Upper lobe of left lung (tissue), 6 donors: ENCODE measurements around the gene NOS1. TPM values are rescaled to one million over a fixed set of nuclear protein-coding genes. Genes with fewer than 3 reads are reported as not detected.
"Not testable (repeated sequence)": the region's sequence is repeated elsewhere in the genome, so short reads cannot be mapped to it uniquely, and the experiment has no call there.

ENCODE experiments used
- ATAC-seq, 2 donors: fragments of 200-7000 bp; cut with Tn5 transposase; one replicate each; pipeline ENCODE4 v1.9.1; 2022; ENCODE audit warnings: mild to moderate bottlenecking in 2 of 2, moderate library complexity in 2 of 2; ENCODE audit not compliant: low FRiP score in 2 of 2
- DNase-seq, 2 donors: peaks; one replicate each; pipeline ENCODE4 v3.0.0-alpha.2; 2019 to 2020
- H3K27ac ChIP-seq, 4 donors: fragments of 200-600 bp; sonication (generic); one replicate each; pipeline ENCODE4 v1.5.1; 2016 to 2019
- H3K27me3 ChIP-seq, 4 donors: fragments of 200-600 bp; sonication (generic); one replicate each; pipeline ENCODE4 v1.5.1; 2017 to 2019
- H3K36me3 ChIP-seq, 4 donors: fragments of 200-600 bp; sonication (generic); one replicate each; pipeline ENCODE4 v1.5.1; 2016 to 2019
- H3K4me1 ChIP-seq, 4 donors: fragments of 200-600 bp; sonication (generic); one replicate each; pipeline ENCODE4 v1.5.1; 2018 to 2019
- H3K4me3 ChIP-seq, 4 donors: fragments of 200-600 bp; sonication (generic); one replicate each; pipeline ENCODE4 v1.5.1; 2017 to 2019; ENCODE audit warnings: mild to moderate bottlenecking in 2 of 4, moderate library complexity in 1 of 4
- H3K9me3 ChIP-seq, 4 donors: fragments of 200-600 bp; sonication (generic); one replicate each; pipeline ENCODE4 v1.5.1; 2018 to 2019
- CTCF ChIP-seq, 6 experiments: fragments of 450-650 bp in 4 of 6; fragments of 200-600 bp in 2 of 6; sonication (generic) in 2 of 6; IDR thresholded peaks; one replicate each; pipeline ENCODE4 v1.5.1; 2016 to 2019; ENCODE audit warnings: antibody characterized with exemption in 6 of 6
- EP300 ChIP-seq, 4 donors: sonication (generic); formaldehyde crosslinking; IDR thresholded peaks; one replicate each; pipeline ENCODE4 v1.5.1; 2017; ENCODE audit warnings: antibody characterized with exemption in 4 of 4, control low read depth in 2 of 4
- POLR2A ChIP-seq, 4 donors: fragments of 450-650 bp; IDR thresholded peaks; one replicate each; pipeline ENCODE4 v1.5.1; 2016 to 2017; ENCODE audit warnings: antibody characterized with exemption in 4 of 4, mild to moderate bottlenecking in 2 of 4
- POLR2AphosphoS5 ChIP-seq, 2 donors: sonication (generic); formaldehyde crosslinking; IDR thresholded peaks; one replicate each; pipeline ENCODE4 v1.5.1; 2017; ENCODE audit warnings: antibody characterized with exemption in 2 of 2
- WGBS, 2 donors: methylation state at CpG; one replicate each; pipeline ENCODE4 v1.1.5; 2017 to 2018; 5-methylcytosine and 5-hydroxymethylcytosine counted together
- total RNA-seq, 6 donors: library from RNA; depleted of rRNA in 4 of 6; stranded (reverse); fragments of >200 nt in 4 of 6; gene quantifications; one replicate each; pipeline versions ENCODE4 v1.1.0 to v1.2.1, GENCODE V29; 2016 to 2021
- donor health status: DM: no; HTN: no; CAD: no; lungs with moderate emphysema.
- donor health status: DM: no; HTN: yes; CAD: no; lungs with severe emphysema.

Gene NOS1
- total RNA-seq, 6 donors from 2014 or later, result 0.39 to 4.4 (median 2.4) TPM

GRCh38 chr12:117207675-117208074 lies 153.8 kb downstream of the NOS1 start:
- Histone ChIP-seq H3K4me3 (no peak overlapping the region), H3K36me3 (no peaks in the 10 kb centered on the region), H3K27ac (no peak overlapping the region), H3K9me3 (no peaks in the 10 kb centered on the region), H3K27me3 (no peaks in the 10 kb centered on the region), H3K4me1 (peaks cover 0 to 1% (median 0%) of the 10 kb centered on the region in 4 donors)
- WGBS, 2 donors, result 26 to 66% methylated on average over 2 of the region's 2 CpGs
- ATAC-seq (no peak), DNase-seq (no peak)
- no peak for TF ChIP-seq EP300 (IDR thresholded peaks at IDR 0.05)
- no peak for TF ChIP-seq POLR2A (IDR thresholded peaks at IDR 0.05)
- no peak for TF ChIP-seq POLR2AphosphoS5 (IDR thresholded peaks at IDR 0.05)

GRCh38 chr12:117202556-117202955 lies 158.9 kb downstream of the NOS1 start:
- Histone ChIP-seq H3K27me3 (no peaks in the 10 kb centered on the region), H3K9me3 (no peaks in the 10 kb centered on the region), H3K36me3 (no peaks in the 10 kb centered on the region), H3K4me3 (no peak overlapping the region), H3K4me1 (no peaks in the 10 kb centered on the region), H3K27ac (no peak overlapping the region)
- no peak for DNase-seq
- 83 to 87% methylated on average over 9 of the region's 9 CpGs for WGBS, 2 donors
- TF ChIP-seq POLR2A (IDR thresholded peaks at IDR 0.05) (no peak), CTCF (IDR thresholded peaks at IDR 0.05) (no peak), POLR2AphosphoS5 (IDR thresholded peaks at IDR 0.05) (no peak), EP300 (IDR thresholded peaks at IDR 0.05) (no peak)
- ATAC-seq, result no peak

GRCh38 chr12:117202033-117202432 lies 159.4 kb downstream of the NOS1 start:
- Histone ChIP-seq H3K4me1 (no peaks in the 10 kb centered on the region), H3K9me3 (no peaks in the 10 kb centered on the region), H3K27me3 (no peaks in the 10 kb centered on the region), H3K4me3 (no peak overlapping the region), H3K36me3 (no peaks in the 10 kb centered on the region), H3K27ac (no peak overlapping the region)
- ATAC-seq (no peak), DNase-seq (peak in 1 of 2 donors; percentile 3)
- WGBS, 2 donors, result 89 to 93% methylated on average over 9 of the region's 9 CpGs
- TF ChIP-seq EP300 (IDR thresholded peaks at IDR 0.05), result no peak
- TF ChIP-seq POLR2AphosphoS5 (IDR thresholded peaks at IDR 0.05), result no peak
- TF ChIP-seq CTCF (IDR thresholded peaks at IDR 0.05), result no peak
- no peak for TF ChIP-seq POLR2A (IDR thresholded peaks at IDR 0.05)

GRCh38 chr12:117199956-117200744 lies 161.3 kb downstream of the NOS1 start:
- not testable (repeated sequence) for ATAC-seq, H3K9me3 ChIP-seq, H3K27me3 ChIP-seq, H3K4me3 ChIP-seq, DNase-seq, H3K27ac ChIP-seq, H3K4me1 ChIP-seq, H3K36me3 ChIP-seq
- WGBS, 2 donors, result 89 to 91% methylated on average over 8 of the region's 8 CpGs

- H3K36me3 ChIP-seq, DNase-seq, H3K27me3 ChIP-seq, ATAC-seq, H3K9me3 ChIP-seq, H3K27ac ChIP-seq, H3K4me1 ChIP-seq, H3K4me3 ChIP-seq: not testable (repeated sequence)
- WGBS, 2 donors, result 93 to 95% methylated on average over 6 of the region's 6 CpGs
These were observed 165.1 kb downstream of the NOS1 start for GRCh38 chr12:117196334-117196733.

GRCh38 chr12:117195027-117195426 lies 166.4 kb downstream of the NOS1 start:
- 87 to 96% methylated on average over 7 to 9 of the region's 9 CpGs for WGBS, 2 donors
- ATAC-seq, DNase-seq, H3K4me3 ChIP-seq, H3K27me3 ChIP-seq, H3K27ac ChIP-seq, H3K36me3 ChIP-seq, H3K9me3 ChIP-seq, H3K4me1 ChIP-seq: not testable (repeated sequence)

- ATAC-seq (no peak), DNase-seq (no peak)
- H3K27ac ChIP-seq, result no peak overlapping the region
- H3K4me1 ChIP-seq, result peaks cover 0 to 13% (median 4%) of the 10 kb centered on the region in 4 donors
- H3K27me3 ChIP-seq, result no peaks in the 10 kb centered on the region
- 96 to 99% methylated on average over 3 of the region's 3 CpGs for WGBS, 2 donors
- H3K36me3 ChIP-seq, result no peaks in the 10 kb centered on the region
- H3K9me3 ChIP-seq, result no peaks in the 10 kb centered on the region
- TF ChIP-seq CTCF (IDR thresholded peaks at IDR 0.05), result no peak
- no peak for TF ChIP-seq POLR2AphosphoS5 (IDR thresholded peaks at IDR 0.05)
- TF ChIP-seq EP300 (IDR thresholded peaks at IDR 0.05), result no peak
- TF ChIP-seq POLR2A (IDR thresholded peaks at IDR 0.05), result no peak
- no peak overlapping the region for H3K4me3 ChIP-seq
These were observed 167.5 kb downstream of the NOS1 start for GRCh38 chr12:117193903-117194302.

- H3K27ac ChIP-seq, H3K27me3 ChIP-seq, H3K4me3 ChIP-seq, H3K9me3 ChIP-seq, DNase-seq, ATAC-seq, H3K36me3 ChIP-seq: not testable (repeated sequence)
- 87 to 92% methylated on average over 9 of the region's 9 CpGs for WGBS, 2 donors
- peaks cover 3 to 18% (median 15%) of the 10 kb centered on the region in 4 donors for H3K4me1 ChIP-seq
These were observed 168.8 kb downstream of the NOS1 start for GRCh38 chr12:117192581-117192980.
